M059J (cell line): ENCODE data around the gene RGS10. TPM values are rescaled to one million over a fixed set of nuclear protein-coding genes. Genes with fewer than 3 reads are reported as not detected.
"Not testable (repeated sequence)": the region's sequence is repeated elsewhere in the genome, so short reads cannot be mapped to it uniquely, and the experiment has no call there.

Experiments
- DNase-seq: peaks from one replicate; pipeline ENCODE4 v3.0.0-alpha.2; 2012; ENCODE audit warnings: low read depth
- total RNA-seq: library from RNA; depleted of rRNA; stranded (reverse); fragments of >200 nt; shearing (Covaris generic); gene quantifications from 2 replicates; pipeline ENCODE4 v1.2.3, GENCODE V29; 2014; rRNA removed

RGS10 gene
- total RNA-seq: 18.6 and 32.4 TPM in 2 replicates

- peak; percentile 73 for DNase-seq
Observed at GRCh38 chr10:119542357-119542987, at the start of gene RGS10. TSS of gene RGS10 (minus strand) at chr10:119542719. CDS start at chr10:119542638, 81 bp downstream.

- no peak for DNase-seq
Observed at GRCh38 chr10:119588071-119588470, 45.6 kb upstream of the RGS10 start.

- DNase-seq: no peak
Observed at GRCh38 chr10:119578355-119578754, 35.8 kb upstream of the RGS10 start.

- DNase-seq: no peak
Observed at GRCh38 chr10:119575991-119576390, 33.5 kb upstream of the RGS10 start.

GRCh38 chr10:119575506-119575905, 33.0 kb upstream of the RGS10 start:
- DNase-seq: no peak

- no peak for DNase-seq
Observed at GRCh38 chr10:119567978-119568377, 25.5 kb upstream of the RGS10 start.

- no peak for DNase-seq
Observed at GRCh38 chr10:119562097-119562496, 19.6 kb upstream of the RGS10 start.

GRCh38 chr10:119559511-119559910, 17.0 kb upstream of the RGS10 start:
- not testable (repeated sequence) for DNase-seq

GRCh38 chr10:119556081-119556480, 13.6 kb upstream of the RGS10 start:
- DNase-seq: not testable (repeated sequence)

GRCh38 chr10:119555178-119555784, 12.8 kb upstream of the RGS10 start:
- DNase-seq: no peak

GRCh38 chr10:119550827-119551226, 8.3 kb upstream of the RGS10 start:
- no peak for DNase-seq

GRCh38 chr10:119549247-119549999, 6.9 kb upstream of the RGS10 start:
- no peak for DNase-seq

GRCh38 chr10:119546009-119546408, 3.5 kb upstream of the RGS10 start:
- peak; percentile 21 for DNase-seq

GRCh38 chr10:119545310-119545709, 2.8 kb upstream of the RGS10 start:
- no peak for DNase-seq

GRCh38 chr10:119543814-119544642, 1.5 kb upstream of the RGS10 start:
- no peak for DNase-seq

- peak; percentile 53 for DNase-seq
Observed at GRCh38 chr10:119542988-119543813, 682 bp upstream of the RGS10 start.

GRCh38 chr10:119541459-119542356, 811 bp downstream of the RGS10 start:
- DNase-seq: no peak

- no peak for DNase-seq
Observed at GRCh38 chr10:119541046-119541445, 1.5 kb downstream of the RGS10 start.

- DNase-seq: no peak
Observed at GRCh38 chr10:119540038-119540437, 2.5 kb downstream of the RGS10 start.

GRCh38 chr10:119539359-119539825, 3.1 kb downstream of the RGS10 start:
- DNase-seq: no peak
